GM04503 (cell line): ENCODE measurements around the gene NPTN.

ENCODE experiments used
- DNase-seq: peaks from one replicate; pipeline ENCODE4 v3.0.0-alpha.2; 2012; ENCODE audit warnings: low read depth

NPTN gene

GRCh38 chr15:73518180-73518862 is 114.9 kb downstream of the NPTN start:
- no peak for DNase-seq

GRCh38 chr15:73517566-73517965 is 115.6 kb downstream of the NPTN start:
- DNase-seq: no peak

GRCh38 chr15:73515527-73515926 is 117.7 kb downstream of the NPTN start:
- DNase-seq: no peak
